Measurements from ENCODE around the gene DPP4. TPM values are rescaled to one million over a fixed set of nuclear protein-coding genes. Genes with fewer than 3 reads are reported as not detected.

The DPP4 gene
- total RNA-seq, 2 donors from 2014 or later: 36.8 to 76.0 TPM

GRCh38 chr2:161964160-161964559 lies 109.9 kb downstream of the DPP4 start:
- WGBS: 93% methylated on average over 4 of the region's 4 CpGs

GRCh38 chr2:161962160-161962559 lies 111.9 kb downstream of the DPP4 start:
- H3K27me3 ChIP-seq (replicated peaks; ENCODE audit: insufficient read depth): no peaks in the 10 kb centered on the region
- no peaks in the 10 kb centered on the region for H3K9me3 ChIP-seq
- TF ChIP-seq POLR2AphosphoS5 (IDR thresholded peaks at IDR 0.05) (no peak), POLR2A (IDR thresholded peaks at IDR 0.05) (no peak), CTCF (IDR thresholded peaks at IDR 0.05) (no peak)
- H3K4me1 ChIP-seq (replicated peaks): no peaks in the 10 kb centered on the region
- no peak overlapping the region for H3K27ac ChIP-seq
- intact Hi-C loops (cut with DNase I): no loop called here
- no peak for DNase-seq (ENCODE audit: low spot score)
- no peaks in the 10 kb centered on the region for H3K36me3 ChIP-seq
- H3K4me3 ChIP-seq: no peak overlapping the region

More at GRCh38 chr2:161964160-161964559, 109.9 kb downstream of the DPP4 start:
- TF ChIP-seq POLR2A (IDR thresholded peaks at IDR 0.05) (no peak), CTCF (IDR thresholded peaks at IDR 0.05) (no peak), POLR2AphosphoS5 (IDR thresholded peaks at IDR 0.05) (no peak)
- no peaks in the 10 kb centered on the region for H3K9me3 ChIP-seq
- H3K27ac ChIP-seq: no peak overlapping the region
- H3K4me3 ChIP-seq: no peak overlapping the region
- no peaks in the 10 kb centered on the region for H3K36me3 ChIP-seq
- no peaks in the 10 kb centered on the region for H3K27me3 ChIP-seq (replicated peaks; ENCODE audit: insufficient read depth)
- intact Hi-C loops (cut with DNase I): no loop called here
- no peak for DNase-seq (ENCODE audit: low spot score)
- no peaks in the 10 kb centered on the region for H3K4me1 ChIP-seq (replicated peaks)

- H3K4me3 ChIP-seq: no peak overlapping the region
- no peaks in the 10 kb centered on the region for H3K9me3 ChIP-seq
- H3K4me1 ChIP-seq (replicated peaks): no peaks in the 10 kb centered on the region
- intact Hi-C loops (cut with DNase I): no loop called here
- no peak for DNase-seq (ENCODE audit: low spot score)
- 78% methylated on average over 2 of the region's 2 CpGs for WGBS
- TF ChIP-seq CTCF (IDR thresholded peaks at IDR 0.05) (no peak), POLR2A (IDR thresholded peaks at IDR 0.05) (no peak), POLR2AphosphoS5 (IDR thresholded peaks at IDR 0.05) (no peak)
- no peaks in the 10 kb centered on the region for H3K36me3 ChIP-seq
- H3K27ac ChIP-seq: no peak overlapping the region
- H3K27me3 ChIP-seq (replicated peaks; ENCODE audit: insufficient read depth): no peaks in the 10 kb centered on the region
Observed at GRCh38 chr2:161961061-161961460, 113.0 kb downstream of the DPP4 start.

- WGBS: 46% methylated on average over 3 of the region's 3 CpGs
Observed at GRCh38 chr2:161956738-161957137, 117.3 kb downstream of the DPP4 start.

More at GRCh38 chr2:161956738-161957137, 117.3 kb downstream of the DPP4 start:
- Histone ChIP-seq H3K4me1 (replicated peaks) (no peaks in the 10 kb centered on the region), H3K27me3 (replicated peaks; ENCODE audit: insufficient read depth) (no peaks in the 10 kb centered on the region), H3K9me3 (no peaks in the 10 kb centered on the region), H3K36me3 (no peaks in the 10 kb centered on the region), H3K4me3 (no peak overlapping the region), H3K27ac (no peak overlapping the region)
- intact Hi-C loops (cut with DNase I): no loop called here
- no peak for DNase-seq (ENCODE audit: low spot score)
- TF ChIP-seq CTCF (IDR thresholded peaks at IDR 0.05) (no peak), POLR2A (IDR thresholded peaks at IDR 0.05) (no peak), POLR2AphosphoS5 (IDR thresholded peaks at IDR 0.05) (no peak)

Measured in prostate gland (tissue), 2 donors.